SK-N-MC (cell line): Measurements from ENCODE around the gene LAPTM4A.

ENCODE experiments used
- DNase-seq: peaks from one replicate; pipeline ENCODE4 v3.0.0-alpha.2; 2011; ENCODE audit warnings: low read depth, low spot score
- H3K27ac ChIP-seq: fragments of 200-600 bp; sonication (generic); 2 replicates; pipeline ENCODE4 v1.5.1; 2016; ENCODE audit warnings: mixed run types
- H3K36me3 ChIP-seq: fragments of 200-600 bp; sonication (generic); 2 replicates; pipeline ENCODE4 v1.6.1; 2017; ENCODE audit warnings: antibody characterized with exemption, low read length, mixed read lengths; ENCODE audit not compliant: insufficient read depth
- H3K4me3 ChIP-seq: fragments of 200-600 bp; sonication (generic); 2 replicates; pipeline ENCODE4 v1.5.1; 2016
- H3K9ac ChIP-seq: fragments of 200-600 bp; sonication (generic); 2 replicates; pipeline ENCODE4 v1.8.0; 2017; ENCODE audit warnings: mixed run types, mixed read lengths; ENCODE audit not compliant: insufficient read length
- H3K9me3 ChIP-seq: fragments of 200-600 bp; sonication (generic); 2 replicates; pipeline ENCODE4 v1.6.1; 2017; ENCODE audit warnings: low read depth, mild to moderate bottlenecking, antibody characterized with exemption, low read length, moderate library complexity, mixed read lengths
- EZH2 ChIP-seq: fragments of 200-600 bp; sonication (generic); IDR thresholded peaks from one replicate; pipeline ENCODE4 v1.6.1; 2017; ENCODE audit warnings: antibody characterized with exemption
- FOXP2 ChIP-seq: optimal IDR thresholded peaks from 2 replicates; pipeline ENCODE3; 2011; ENCODE audit warnings: mild to moderate bottlenecking, moderate library complexity; ENCODE audit not compliant: insufficient read depth; ENCODE audit errors: extremely low read length, control extremely low read depth
- POLR2AphosphoS5 ChIP-seq: IDR thresholded peaks from 2 replicates; pipeline ENCODE4 v1.6.1; 2012; ENCODE audit warnings: mild to moderate bottlenecking, low read depth, low read length, borderline replicate concordance

LAPTM4A gene

GRCh38 chr2:20023688-20024087 lies 27.7 kb downstream of the LAPTM4A start:
- peaks cover 15% of the 10 kb centered on the region for H3K36me3 ChIP-seq

GRCh38 chr2:20021405-20022009 lies 29.9 kb downstream of the LAPTM4A start:
- no peak for TF ChIP-seq EZH2
- TF ChIP-seq POLR2AphosphoS5: no peak
- TF ChIP-seq FOXP2: no peak
- no peak for DNase-seq
- H3K27ac ChIP-seq: no peak overlapping the region
- no peaks in the 10 kb centered on the region for H3K9me3 ChIP-seq
- no peak overlapping the region for H3K4me3 ChIP-seq
- H3K9ac ChIP-seq: no peak overlapping the region
- no peaks in the 10 kb centered on the region for H3K36me3 ChIP-seq

More at GRCh38 chr2:20023688-20024087, 27.7 kb downstream of the LAPTM4A start:
- no peak for DNase-seq
- Histone ChIP-seq H3K9ac (no peak overlapping the region), H3K4me3 (no peak overlapping the region), H3K9me3 (0 out of 2 replicates have a peak, but pooled peaks cover 4% of the 10 kb centered on the region), H3K27ac (no peak overlapping the region)
- TF ChIP-seq EZH2 (no peak), FOXP2 (no peak), POLR2AphosphoS5 (no peak)

GRCh38 chr2:20019747-20020146 lies 31.7 kb downstream of the LAPTM4A start:
- Histone ChIP-seq H3K4me3 (no peak overlapping the region), H3K27ac (no peak overlapping the region), H3K36me3 (no peaks in the 10 kb centered on the region), H3K9me3 (no peaks in the 10 kb centered on the region), H3K9ac (no peak overlapping the region)
- DNase-seq: no peak
- no peak for TF ChIP-seq POLR2AphosphoS5
- no peak for TF ChIP-seq FOXP2
- no peak for TF ChIP-seq EZH2

- Histone ChIP-seq H3K9ac (no peak overlapping the region), H3K4me3 (no peak overlapping the region), H3K27ac (no peak overlapping the region), H3K9me3 (no peaks in the 10 kb centered on the region), H3K36me3 (no peaks in the 10 kb centered on the region)
- TF ChIP-seq POLR2AphosphoS5: no peak
- DNase-seq: no peak
Observed at GRCh38 chr2:20018601-20019152, 32.8 kb downstream of the LAPTM4A start.

- Histone ChIP-seq H3K9me3 (no peaks in the 10 kb centered on the region), H3K36me3 (no peaks in the 10 kb centered on the region), H3K27ac (no peak overlapping the region), H3K9ac (no peak overlapping the region), H3K4me3 (no peak overlapping the region)
- TF ChIP-seq FOXP2 (no peak), POLR2AphosphoS5 (no peak), EZH2 (no peak)
- no peak for DNase-seq
Observed at GRCh38 chr2:20016346-20016745, 35.1 kb downstream of the LAPTM4A start.

- TF ChIP-seq FOXP2 (no peak), EZH2 (no peak), POLR2AphosphoS5 (no peak)
- no peaks in the 10 kb centered on the region for H3K9me3 ChIP-seq
- H3K4me3 ChIP-seq: no peak overlapping the region
- no peak overlapping the region for H3K27ac ChIP-seq
- DNase-seq: no peak
- no peaks in the 10 kb centered on the region for H3K36me3 ChIP-seq
- no peak overlapping the region for H3K9ac ChIP-seq
Observed at GRCh38 chr2:20015482-20016083, 35.8 kb downstream of the LAPTM4A start.

GRCh38 chr2:20013126-20013849 lies 38.1 kb downstream of the LAPTM4A start:
- Histone ChIP-seq H3K9ac (peak overlapping the region; percentile 34), H3K27ac (peak overlapping the region; percentile 85), H3K36me3 (no peaks in the 10 kb centered on the region), H3K9me3 (no peaks in the 10 kb centered on the region), H3K4me3 (peak overlapping the region; percentile 59)
- no peak for TF ChIP-seq FOXP2
- TF ChIP-seq EZH2: no peak
- TF ChIP-seq POLR2AphosphoS5: no peak
- DNase-seq: peak; percentile 48

- DNase-seq: no peak
- TF ChIP-seq POLR2AphosphoS5: no peak
- TF ChIP-seq EZH2: no peak
- no peak for TF ChIP-seq FOXP2
- no peaks in the 10 kb centered on the region for H3K9me3 ChIP-seq
- peak within 1 kb of the TSS; percentile 85 for H3K27ac ChIP-seq
- peak within 1 kb of the TSS; percentile 34 for H3K9ac ChIP-seq
- H3K36me3 ChIP-seq: no peaks in the 10 kb centered on the region
- peak within 1 kb of the TSS; percentile 59 for H3K4me3 ChIP-seq
Observed at GRCh38 chr2:20012282-20013125, 38.9 kb downstream of the LAPTM4A start, which contains the start of gene MATN3. TSS of gene MATN3 (minus strand) at chr2:20012668. CDS start at chr2:20012631, 37 bp downstream.
